Endodermal cell (in vitro differentiated cells): ENCODE results near the gene NAPB. TPM values are rescaled to one million over a fixed set of nuclear protein-coding genes. Genes with fewer than 3 reads are reported as not detected.

Experiments
- DNase-seq: peaks from one replicate; pipeline ENCODE4 v3.0.0-alpha.2; 2017
- H3K27ac ChIP-seq: 2 replicates; pipeline ENCODE4 v1.5.1; 2013; ENCODE audit warnings: mild to moderate bottlenecking, low read depth, low read length, moderate library complexity
- H3K27me3 ChIP-seq: 2 replicates; pipeline ENCODE4 v1.6.1; 2013; ENCODE audit warnings: mild to moderate bottlenecking, low read length, moderate library complexity; ENCODE audit not compliant: insufficient read depth, control insufficient read depth, poor library complexity, severe bottlenecking
- H3K36me3 ChIP-seq: 2 replicates; pipeline ENCODE4 v1.7.0; 2013; ENCODE audit warnings: mild to moderate bottlenecking, low read length, moderate library complexity; ENCODE audit not compliant: control insufficient read depth, insufficient read depth
- H3K4me1 ChIP-seq: one replicate; pipeline ENCODE4 v1.7.0; 2013; ENCODE audit warnings: low read length; ENCODE audit not compliant: control insufficient read depth, insufficient read depth
- H3K4me3 ChIP-seq: 2 replicates; pipeline ENCODE4 v1.5.1; 2013; ENCODE audit warnings: mild to moderate bottlenecking, low read length, moderate library complexity
- H3K9ac ChIP-seq: 2 replicates; pipeline ENCODE4 v1.6.1; 2013; ENCODE audit warnings: mild to moderate bottlenecking, low read length, moderate library complexity; ENCODE audit not compliant: poor library complexity, severe bottlenecking; ENCODE audit errors: extremely low read depth
- H3K9me3 ChIP-seq: 2 replicates; pipeline ENCODE4 v1.6.1; 2013; ENCODE audit warnings: mild to moderate bottlenecking, low read length, moderate library complexity; ENCODE audit not compliant: control insufficient read depth
- H3K27ac Mint-ChIP-seq: 2 replicates; pipeline ENCODE4 v1.8.0; 2020; ENCODE audit warnings: mixed read lengths
- H3K27me3 Mint-ChIP-seq: 2 replicates; pipeline ENCODE4 v1.8.0; 2021; ENCODE audit warnings: mild to moderate bottlenecking, mixed read lengths; ENCODE audit not compliant: insufficient read depth
- H3K36me3 Mint-ChIP-seq: 2 replicates; pipeline ENCODE4 v1.8.0; 2020; ENCODE audit warnings: low read depth, mixed read lengths
- H3K4me1 Mint-ChIP-seq: 2 replicates; pipeline ENCODE4 v1.8.0; 2020; ENCODE audit warnings: mixed read lengths
- H3K4me3 Mint-ChIP-seq: 2 replicates; pipeline ENCODE4 v1.8.0; 2020; ENCODE audit warnings: mild to moderate bottlenecking, moderate library complexity, mixed read lengths
- H3K9me3 Mint-ChIP-seq: 2 replicates; pipeline ENCODE4 v1.8.0; 2020; ENCODE audit warnings: mild to moderate bottlenecking, mixed read lengths
- WGBS, 2 experiments: methylation state at CpG; one replicate each; pipeline versions ENCODE4 v1.1.5 to v1.1.7; 2013; ENCODE audit warnings: missing lambda C conversion rate in 2 of 2, mixed read lengths in 1 of 2; ENCODE audit not compliant: insufficient coverage in 1 of 2, insufficient read length in 1 of 2; 5-methylcytosine and 5-hydroxymethylcytosine counted together
- total RNA-seq, 2 donors: library from RNA; stranded (reverse); fragmentation: NEBNext Ultra II Directional in 1 of 2; extraction: Animal tissue kit (Norgen Biotek cat#: 25700) in 1 of 2; gene quantifications; 2 replicates in 1 of 2; 3 replicates in 1 of 2; pipeline ENCODE4 v1.2.1, GENCODE V29; 2021
- TF ChIP-seq, protein P1 (sequence below): fragments of 200-600 bp; sonication (generic); conservative IDR thresholded peaks from 2 replicates; pipeline ENCODE4 v1.5.0; 2021; ENCODE audit warnings: antibody characterized with exemption, mild to moderate bottlenecking

Gene NAPB
- total RNA-seq, 2 donors from 2014 or later: 15.7 to 16.5 TPM

DNA sequence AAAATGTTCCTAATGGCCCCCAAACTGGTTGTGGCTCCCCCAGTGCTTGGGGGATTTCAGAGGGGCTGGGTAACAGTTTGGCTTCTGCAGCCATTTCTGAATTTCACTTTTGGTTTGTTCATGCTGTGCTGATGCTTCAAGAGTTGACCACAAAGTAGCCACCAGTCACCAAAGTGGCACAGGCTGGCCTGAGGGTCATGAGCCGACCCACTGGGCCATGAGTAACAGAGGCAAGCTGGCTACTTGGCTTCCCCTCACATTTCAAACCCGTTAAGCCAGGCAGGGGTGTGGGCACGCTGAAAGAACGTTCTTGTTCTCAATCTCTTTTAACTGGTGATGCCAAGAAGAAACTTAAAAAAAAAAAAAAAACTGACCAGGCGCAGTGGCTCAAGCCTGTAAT lies 85.8 kb downstream of the NAPB start:
- H3K4me1 ChIP-seq: no peaks in the 10 kb centered on the region
- 91 to 92% methylated on average over 4 to 5 of the region's 5 CpGs for WGBS, 2 experiments
- TF ChIP-seq, protein P1, sequence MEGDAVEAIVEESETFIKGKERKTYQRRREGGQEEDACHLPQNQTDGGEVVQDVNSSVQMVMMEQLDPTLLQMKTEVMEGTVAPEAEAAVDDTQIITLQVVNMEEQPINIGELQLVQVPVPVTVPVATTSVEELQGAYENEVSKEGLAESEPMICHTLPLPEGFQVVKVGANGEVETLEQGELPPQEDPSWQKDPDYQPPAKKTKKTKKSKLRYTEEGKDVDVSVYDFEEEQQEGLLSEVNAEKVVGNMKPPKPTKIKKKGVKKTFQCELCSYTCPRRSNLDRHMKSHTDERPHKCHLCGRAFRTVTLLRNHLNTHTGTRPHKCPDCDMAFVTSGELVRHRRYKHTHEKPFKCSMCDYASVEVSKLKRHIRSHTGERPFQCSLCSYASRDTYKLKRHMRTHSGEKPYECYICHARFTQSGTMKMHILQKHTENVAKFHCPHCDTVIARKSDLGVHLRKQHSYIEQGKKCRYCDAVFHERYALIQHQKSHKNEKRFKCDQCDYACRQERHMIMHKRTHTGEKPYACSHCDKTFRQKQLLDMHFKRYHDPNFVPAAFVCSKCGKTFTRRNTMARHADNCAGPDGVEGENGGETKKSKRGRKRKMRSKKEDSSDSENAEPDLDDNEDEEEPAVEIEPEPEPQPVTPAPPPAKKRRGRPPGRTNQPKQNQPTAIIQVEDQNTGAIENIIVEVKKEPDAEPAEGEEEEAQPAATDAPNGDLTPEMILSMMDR: no peak
- H3K27ac Mint-ChIP-seq: no peak overlapping the region
- no peaks in the 10 kb centered on the region for H3K9me3 Mint-ChIP-seq
- DNase-seq: no peak
- no peak overlapping the region for H3K9ac ChIP-seq
- H3K4me3 ChIP-seq: no peak overlapping the region
- no peaks in the 10 kb centered on the region for H3K27me3 Mint-ChIP-seq
- no peaks in the 10 kb centered on the region for H3K36me3 Mint-ChIP-seq
- no peaks in the 10 kb centered on the region for H3K36me3 ChIP-seq
- no peaks in the 10 kb centered on the region for H3K9me3 ChIP-seq
- H3K4me1 Mint-ChIP-seq: peaks cover under 1% of the 10 kb centered on the region
- no peak overlapping the region for H3K4me3 Mint-ChIP-seq
- H3K27ac ChIP-seq: no peak overlapping the region
- no peaks in the 10 kb centered on the region for H3K27me3 ChIP-seq

DNA sequence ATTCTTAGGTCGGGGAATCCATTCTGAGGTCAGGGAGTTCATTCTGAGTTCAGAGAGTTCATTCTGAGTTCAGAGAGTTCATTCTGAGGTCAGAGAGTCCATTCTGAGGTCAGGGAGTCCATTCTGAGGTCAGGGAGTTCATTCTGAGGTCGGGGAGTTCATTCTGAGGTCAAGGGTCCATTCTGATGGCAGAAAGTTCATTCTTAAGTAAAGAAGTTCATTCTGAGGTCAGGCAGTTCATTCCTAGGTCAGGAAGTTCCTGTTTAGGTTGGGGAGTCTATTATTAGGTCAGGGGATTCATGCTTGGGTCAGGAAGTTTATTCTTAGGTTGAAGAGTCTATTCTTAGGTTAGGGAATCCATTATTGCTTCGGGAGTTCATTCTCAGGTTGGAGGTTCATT lies 87.2 kb downstream of the NAPB start:
- Histone ChIP-seq H3K9ac (no peak overlapping the region), H3K9me3 (peaks cover 10% of the 10 kb centered on the region), H3K27me3 (no peaks in the 10 kb centered on the region), H3K27ac (no peak overlapping the region), H3K4me1 (no peaks in the 10 kb centered on the region), H3K36me3 (no peaks in the 10 kb centered on the region), H3K4me3 (no peak overlapping the region)
- WGBS, 2 experiments: 80 to 100% methylated on average over 1 to 3 of the region's 3 CpGs
- no peak overlapping the region for H3K4me3 Mint-ChIP-seq
- H3K9me3 Mint-ChIP-seq: no peaks in the 10 kb centered on the region
- no peaks in the 10 kb centered on the region for H3K36me3 Mint-ChIP-seq
- H3K27me3 Mint-ChIP-seq: no peaks in the 10 kb centered on the region
- H3K27ac Mint-ChIP-seq: no peak overlapping the region
- no peaks in the 10 kb centered on the region for H3K4me1 Mint-ChIP-seq
- TF ChIP-seq, protein P1: no peak
- no peak for DNase-seq

DNA sequence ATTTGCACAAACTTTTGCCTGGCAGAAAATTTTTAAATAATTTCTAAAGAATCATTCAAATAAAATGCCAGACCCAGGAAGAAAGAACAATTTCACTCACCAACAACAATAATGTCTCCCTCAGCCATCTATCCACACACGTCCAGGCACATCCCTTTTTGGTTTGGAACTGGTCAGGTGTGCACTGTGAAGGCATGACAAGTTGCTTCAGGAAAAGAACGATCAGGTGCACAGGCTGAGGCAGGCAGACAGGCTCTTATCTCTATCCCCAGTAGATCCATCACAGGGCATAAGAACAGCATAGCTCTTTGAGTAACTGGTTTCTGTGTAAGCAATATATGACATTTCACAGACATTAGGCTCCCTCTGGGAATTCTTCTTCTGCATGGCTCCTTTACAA lies 88.8 kb downstream of the NAPB start:
- H3K36me3 Mint-ChIP-seq: no peaks in the 10 kb centered on the region
- no peak overlapping the region for H3K27ac ChIP-seq
- WGBS, 2 experiments: 71 to 79% methylated on average over 1 to 2 of the region's 2 CpGs
- H3K4me3 ChIP-seq: no peak overlapping the region
- H3K4me1 ChIP-seq: no peaks in the 10 kb centered on the region
- no peaks in the 10 kb centered on the region for H3K4me1 Mint-ChIP-seq
- peaks cover 2% of the 10 kb centered on the region for H3K27me3 Mint-ChIP-seq
- DNase-seq: no peak
- peaks cover 10% of the 10 kb centered on the region for H3K9me3 ChIP-seq
- no peak overlapping the region for H3K27ac Mint-ChIP-seq
- TF ChIP-seq, protein P1: no peak
- no peak overlapping the region for H3K9ac ChIP-seq
- H3K27me3 ChIP-seq: no peaks in the 10 kb centered on the region
- no peaks in the 10 kb centered on the region for H3K36me3 ChIP-seq
- H3K4me3 Mint-ChIP-seq: no peak overlapping the region
- no peaks in the 10 kb centered on the region for H3K9me3 Mint-ChIP-seq
